HEK293 (cell line): ENCODE measurements around the gene SERPINA6.
"Not testable (repeated sequence)": the region's sequence is repeated elsewhere in the genome, so short reads cannot be mapped to it uniquely, and the experiment has no call there.

ENCODE experiments used
- BCL11A ChIP-seq: fragments of 450-650 bp; formaldehyde crosslinking; IDR thresholded peaks from 2 replicates; pipeline ENCODE4 v1.5.1; 2016; ENCODE audit warnings: low read depth, missing biosample characterization, missing genetic modification characterization
- CTCF ChIP-seq: fragments of 450-650 bp; formaldehyde crosslinking; IDR thresholded peaks from 2 replicates; pipeline ENCODE4 v1.5.1; 2016; ENCODE audit warnings: missing biosample characterization, missing genetic modification characterization
- PRDM6 ChIP-seq: fragments of 450-650 bp; formaldehyde crosslinking; IDR thresholded peaks from 2 replicates; pipeline ENCODE4 v1.5.1; 2017; ENCODE audit warnings: missing biosample characterization, missing genetic modification characterization
- TCF7L2 ChIP-seq: IDR thresholded peaks from 2 replicates; pipeline ENCODE4 v1.6.1; 2011; ENCODE audit warnings: low read depth, mild to moderate bottlenecking, inconsistent platforms, low read length, moderate library complexity, borderline replicate concordance
- TRIM28 ChIP-seq: IDR thresholded peaks from 2 replicates; pipeline ENCODE4 v1.6.1; 2011; ENCODE audit warnings: low read length, control low read depth, borderline replicate concordance
- ZNF239 ChIP-seq: fragments of 450-650 bp; formaldehyde crosslinking; IDR thresholded peaks from 2 replicates; pipeline ENCODE4 v1.5.1; 2016; ENCODE audit warnings: missing biosample characterization, missing genetic modification characterization
- ZNF274 ChIP-seq, 2 experiments: fragments of 200-500 bp in 1 of 2; fragments of 450-650 bp in 1 of 2; sonication (Bioruptor generic) in 1 of 2; formaldehyde crosslinking in 1 of 2; IDR thresholded peaks; 2 replicates each; pipeline versions ENCODE4 v1.5.1 to v1.6.1; 2014 to 2016; ENCODE audit warnings: borderline replicate concordance in 1 of 2, inconsistent platforms in 1 of 2, low read length in 1 of 2, missing biosample characterization in 1 of 2, missing genetic modification characterization in 1 of 2
- ZNF658 ChIP-seq: fragments of 450-650 bp; formaldehyde crosslinking; IDR thresholded peaks from 2 replicates; pipeline ENCODE4; 2016; ENCODE audit warnings: missing biosample characterization, missing genetic modification characterization
- ZNF785 ChIP-seq: fragments of 450-650 bp; formaldehyde crosslinking; IDR thresholded peaks from 2 replicates; pipeline ENCODE4 v1.5.1; 2016; ENCODE audit warnings: missing biosample characterization, missing genetic modification characterization
- ZSCAN4 ChIP-seq: fragments of 450-650 bp; formaldehyde crosslinking; IDR thresholded peaks from 2 replicates; pipeline ENCODE4 v1.5.1; 2017; ENCODE audit warnings: missing biosample characterization, missing genetic modification characterization

GRCh38 chr14:94268582-94268981, 54.6 kb downstream of the SERPINA6 start:
- not testable (repeated sequence) for TF ChIP-seq ZSCAN4 (tag by site-specific recombination); CTCF; ZNF239 (tag by site-specific recombination); ZNF274 (IDR thresholded peaks at IDR 0.05; ENCODE audit: low read length); ZNF274 (tag by site-specific recombination; IDR thresholded peaks at IDR 0.05; ENCODE audit: borderline replicate concordance); BCL11A (tag by site-specific recombination); ZNF785 (tag by site-specific recombination); TRIM28; PRDM6 (tag by site-specific recombination); ZNF658; TCF7L2
